ENCODE data around the gene MRPS15.
"Not testable (repeated sequence)": the region's sequence is repeated elsewhere in the genome, so short reads cannot be mapped to it uniquely, and the experiment has no call there.

Gene MRPS15
- total RNA-seq, result 26.9 to 104 (median 46.2) reads per million in 9 experiments

DNA sequence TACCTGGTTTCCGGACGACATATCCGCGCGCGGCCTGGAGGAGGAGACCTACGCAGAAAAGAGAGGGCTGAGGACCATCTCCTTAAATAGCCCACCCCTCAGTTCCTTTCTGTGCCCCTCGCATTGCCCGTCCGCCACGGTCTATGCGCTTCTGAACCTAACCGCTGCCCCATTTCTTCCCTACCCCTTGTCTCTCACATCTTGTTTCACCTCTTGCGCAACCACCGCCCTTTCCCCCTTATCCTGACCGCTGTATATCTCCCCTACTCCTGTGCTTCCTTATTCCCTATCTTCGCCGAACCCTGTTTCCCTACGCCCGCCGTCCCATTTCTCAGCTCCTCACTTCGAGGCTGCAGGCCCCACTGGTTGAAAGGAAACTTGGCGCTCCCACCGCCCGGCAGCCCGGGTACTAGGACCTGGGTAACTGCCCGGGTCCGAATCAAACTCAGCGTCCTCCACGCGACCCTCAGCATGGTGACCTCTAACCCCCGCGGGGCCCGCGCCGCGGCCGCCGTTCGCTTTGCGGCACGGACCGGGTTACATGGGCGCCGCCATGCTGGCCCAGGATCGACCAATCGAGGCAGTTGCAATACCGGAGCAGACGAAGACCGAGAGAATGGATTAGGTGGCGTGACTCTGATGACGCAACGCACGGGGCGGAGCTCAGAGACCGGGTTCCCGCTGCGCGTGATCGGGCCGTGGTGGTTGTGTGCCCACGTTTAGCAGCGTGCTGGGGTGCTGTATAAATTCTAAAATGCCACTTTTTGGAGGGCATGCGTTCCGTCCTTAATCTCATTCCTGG is at the start of gene MRPS15:
Gene MRPS15, minus strand, starts transcription at position 582 of the 802 bp plus-strand sequence. Its CDS starts 109 bp downstream, at position 473.
- peak; percentile 94 to 96 (median 94) for DNase-seq
- peak within 1 kb of the TSS; percentile 97 for H3K27ac Mint-ChIP-seq
- H3K36me3 Mint-ChIP-seq (ENCODE audit: insufficient read depth), result peaks cover 22% of the 10 kb centered on the region
- peaks cover 17 to 29% of the 10 kb centered on the region in 2 donors for H3K4me1 Mint-ChIP-seq (ENCODE audit: low read depth in 2 of 2)
- no peaks in the 10 kb centered on the region for H3K9me3 Mint-ChIP-seq
- H3K27me3 Mint-ChIP-seq, result no peaks in the 10 kb centered on the region
- H3K4me3 Mint-ChIP-seq, result peak within 1 kb of the TSS; percentile 100
- ATAC-seq (replicated peaks), result peak; percentile 97

GRCh38 chr1:36512842-36513241 is 48.7 kb upstream of the MRPS15 start:
- Mint-ChIP-seq H3K4me3 (no peak overlapping the region), H3K36me3 (ENCODE audit: insufficient read depth) (no peaks in the 10 kb centered on the region), H3K9me3 (no peaks in the 10 kb centered on the region), H3K27me3 (peaks cover 27 to 66% of the 10 kb centered on the region in 2 donors), H3K4me1 (ENCODE audit: low read depth in 2 of 2) (no peaks in the 10 kb centered on the region), H3K27ac (no peak overlapping the region)
- ATAC-seq (replicated peaks) (no peak), DNase-seq (no peak)

DNA sequence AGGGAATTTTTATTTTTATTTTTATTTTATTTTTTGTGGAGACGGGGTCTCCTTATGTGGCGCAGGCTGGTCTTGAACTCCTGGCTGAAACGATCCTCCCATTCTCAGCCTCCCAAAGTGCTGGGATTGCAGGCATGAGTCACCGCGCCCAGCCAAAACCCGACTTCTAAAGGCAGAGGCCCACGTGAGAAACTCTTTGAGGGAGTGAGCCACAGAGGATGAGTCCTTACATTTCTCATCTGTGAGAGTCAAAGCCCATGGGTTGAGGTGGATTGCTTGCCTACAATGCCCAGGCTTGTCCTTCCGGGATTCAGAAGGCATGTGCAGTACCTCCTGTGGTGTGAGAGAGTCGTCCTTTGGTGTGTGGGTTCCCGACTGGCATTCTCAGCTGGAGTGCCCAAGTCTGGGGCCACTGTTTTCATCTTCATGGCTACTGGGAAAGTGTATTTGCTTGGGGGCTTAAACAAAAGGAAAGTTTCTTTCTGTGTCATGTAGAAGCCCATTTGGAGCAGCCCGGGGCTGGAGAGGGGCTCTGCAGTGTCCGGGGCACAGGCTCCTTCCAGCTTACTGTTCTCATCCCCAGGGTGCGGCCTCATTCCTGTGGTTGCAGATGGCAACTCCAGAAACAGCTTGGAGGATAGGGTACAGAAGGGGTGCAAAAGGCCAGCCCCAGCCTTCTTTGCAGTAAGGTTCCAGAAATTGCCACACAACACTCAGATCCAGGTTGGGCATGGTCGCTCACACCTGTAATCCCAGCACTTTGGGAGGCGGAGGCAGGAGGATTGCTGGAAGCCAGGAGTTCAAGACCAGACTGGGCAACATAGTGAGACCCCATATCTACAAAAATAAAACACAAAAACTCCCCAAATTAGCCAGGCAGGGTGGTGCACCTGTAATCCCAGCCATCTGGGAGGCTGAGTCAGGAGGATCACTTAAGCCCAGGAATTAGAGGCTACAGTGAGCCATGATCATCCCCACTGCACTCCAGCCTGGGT is 47.9 kb upstream of the MRPS15 start:
- no peak for ATAC-seq (replicated peaks)
- Mint-ChIP-seq H3K27me3 (peaks cover 33 to 68% of the 10 kb centered on the region in 2 donors), H3K36me3 (ENCODE audit: insufficient read depth) (no peaks in the 10 kb centered on the region), H3K4me1 (ENCODE audit: low read depth in 2 of 2) (no peaks in the 10 kb centered on the region), H3K4me3 (no peak overlapping the region), H3K27ac (no peak overlapping the region), H3K9me3 (no peaks in the 10 kb centered on the region)
- no peak for DNase-seq

DNA sequence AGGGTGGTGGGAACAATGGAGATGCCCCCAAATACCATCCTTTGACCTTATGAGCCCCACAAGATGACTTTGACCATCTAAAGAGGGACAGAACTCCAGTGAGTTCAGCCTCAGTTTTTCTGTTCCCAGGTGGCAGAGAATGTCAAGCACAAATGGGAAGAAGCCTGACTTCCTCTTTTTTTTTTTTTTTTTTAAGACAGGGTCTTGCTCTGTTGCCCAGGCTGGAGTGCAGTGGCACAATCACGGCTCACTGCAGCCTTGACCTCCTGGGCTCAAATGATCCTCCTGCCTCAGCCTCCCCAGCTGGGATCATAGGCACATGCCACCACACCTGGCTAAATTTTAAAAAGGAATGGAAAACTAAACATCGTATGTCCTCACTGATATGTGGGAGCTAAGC is 47.0 kb upstream of the MRPS15 start:
- H3K27me3 Mint-ChIP-seq, result peaks cover 33 to 73% of the 10 kb centered on the region in 2 donors
- H3K4me3 Mint-ChIP-seq; H3K4me1 Mint-ChIP-seq (ENCODE audit: low read depth in 2 of 2); DNase-seq; H3K9me3 Mint-ChIP-seq; ATAC-seq (replicated peaks); H3K36me3 Mint-ChIP-seq (ENCODE audit: insufficient read depth); H3K27ac Mint-ChIP-seq: not testable (repeated sequence)

DNA sequence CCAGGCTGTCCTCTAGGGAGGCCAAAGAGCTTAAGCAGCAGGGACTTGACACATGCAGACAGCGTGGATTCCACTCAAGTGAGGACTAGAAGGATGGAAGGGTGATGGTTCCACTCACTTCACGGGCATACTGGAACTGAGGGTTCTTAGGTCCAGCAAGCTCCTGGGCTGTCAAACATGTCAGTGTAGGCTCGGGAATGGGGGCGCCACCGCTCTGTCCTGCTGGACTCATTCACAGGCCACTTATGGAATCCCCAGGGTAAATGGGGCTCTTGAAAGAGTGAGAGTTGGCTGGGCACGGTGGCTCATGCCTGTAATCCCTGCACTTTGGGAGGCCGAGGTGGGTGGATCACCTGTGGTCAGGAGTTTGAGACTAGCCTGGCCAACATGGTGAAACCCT is 46.2 kb upstream of the MRPS15 start:
- no peaks in the 10 kb centered on the region for H3K36me3 Mint-ChIP-seq (ENCODE audit: insufficient read depth)
- no peak for ATAC-seq (replicated peaks)
- DNase-seq, result no peak
- H3K27me3 Mint-ChIP-seq, result peaks cover 33 to 77% of the 10 kb centered on the region in 2 donors
- H3K27ac Mint-ChIP-seq, result no peak overlapping the region
- H3K9me3 Mint-ChIP-seq, result no peaks in the 10 kb centered on the region
- H3K4me1 Mint-ChIP-seq (ENCODE audit: low read depth in 2 of 2), result no peaks in the 10 kb centered on the region
- no peak overlapping the region for H3K4me3 Mint-ChIP-seq

DNA sequence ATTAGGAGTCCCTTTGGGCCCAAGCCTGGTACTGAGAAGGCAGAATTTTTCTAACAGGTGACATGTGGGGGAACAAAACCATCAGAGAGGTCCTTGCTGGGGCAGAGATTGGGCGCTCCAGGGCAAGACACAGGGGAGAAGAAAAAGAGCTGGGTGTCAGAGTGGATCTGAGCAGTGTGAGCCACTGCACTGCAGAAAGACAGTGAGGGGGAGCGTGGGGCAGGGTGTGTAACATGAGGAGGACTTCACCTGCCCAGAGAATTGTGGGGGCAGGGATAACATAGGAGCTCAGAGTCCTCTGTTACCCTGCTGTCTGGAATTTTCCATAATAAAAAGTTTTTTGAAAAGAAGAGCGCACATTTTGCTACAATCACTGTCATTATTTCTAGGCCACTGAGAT is 44.1 kb upstream of the MRPS15 start:
- no peaks in the 10 kb centered on the region for H3K4me1 Mint-ChIP-seq (ENCODE audit: low read depth in 2 of 2)
- H3K36me3 Mint-ChIP-seq (ENCODE audit: insufficient read depth), result no peaks in the 10 kb centered on the region
- H3K4me3 Mint-ChIP-seq, result no peak overlapping the region
- ATAC-seq (replicated peaks), result no peak
- no peaks in the 10 kb centered on the region for H3K9me3 Mint-ChIP-seq
- peaks cover 31 to 61% of the 10 kb centered on the region in 2 donors for H3K27me3 Mint-ChIP-seq
- H3K27ac Mint-ChIP-seq, result no peak overlapping the region
- DNase-seq, result no peak

DNA sequence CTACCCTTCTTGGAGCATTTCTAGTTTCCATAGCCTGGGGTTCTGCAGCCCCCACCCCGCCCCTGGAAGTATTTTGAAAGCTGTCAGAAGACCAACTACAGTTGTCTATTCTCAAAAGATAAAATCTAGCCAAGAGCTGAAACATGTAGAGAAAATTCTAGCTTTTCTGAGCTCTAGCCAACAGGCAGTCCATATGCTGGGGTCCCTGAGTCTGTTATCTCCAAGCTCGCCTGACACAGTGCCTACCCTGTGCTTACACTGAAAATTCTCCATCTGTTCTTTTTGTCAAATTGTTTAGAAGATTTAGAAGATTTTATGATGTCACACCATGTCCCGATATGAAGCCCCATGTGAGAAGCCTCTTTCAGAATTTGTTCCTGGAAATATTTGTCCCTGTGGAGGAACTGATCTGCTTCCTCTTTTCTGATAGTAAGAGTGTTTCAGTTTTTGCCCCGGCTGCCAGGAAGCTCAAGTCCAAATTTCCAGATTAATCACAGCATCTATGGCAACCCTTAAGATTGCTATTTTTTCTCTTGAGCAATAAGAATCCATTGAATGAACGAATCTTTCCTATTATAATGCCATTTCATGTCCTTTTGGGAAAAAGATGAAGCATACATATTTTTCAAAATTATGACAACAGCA is 42.2 kb upstream of the MRPS15 start:
- ATAC-seq (replicated peaks) (no peak), DNase-seq (no peak)
- Mint-ChIP-seq H3K27me3 (peaks cover 28 to 42% of the 10 kb centered on the region in 2 donors), H3K9me3 (no peaks in the 10 kb centered on the region), H3K4me3 (no peak overlapping the region), H3K4me1 (ENCODE audit: low read depth in 2 of 2) (no peaks in the 10 kb centered on the region), H3K36me3 (ENCODE audit: insufficient read depth) (no peaks in the 10 kb centered on the region), H3K27ac (no peak overlapping the region)

- H3K36me3 Mint-ChIP-seq (ENCODE audit: insufficient read depth), result no peaks in the 10 kb centered on the region
- ATAC-seq (replicated peaks), result no peak
- H3K9me3 Mint-ChIP-seq, result no peaks in the 10 kb centered on the region
- H3K4me1 Mint-ChIP-seq (ENCODE audit: low read depth in 2 of 2), result no peaks in the 10 kb centered on the region
- peaks cover 25 to 29% of the 10 kb centered on the region in 2 donors for H3K27me3 Mint-ChIP-seq
- DNase-seq, result no peak
- no peak overlapping the region for H3K27ac Mint-ChIP-seq
- H3K4me3 Mint-ChIP-seq, result no peak overlapping the region
Measured at GRCh38 chr1:36503733-36504132, 39.5 kb upstream of the MRPS15 start.

DNA sequence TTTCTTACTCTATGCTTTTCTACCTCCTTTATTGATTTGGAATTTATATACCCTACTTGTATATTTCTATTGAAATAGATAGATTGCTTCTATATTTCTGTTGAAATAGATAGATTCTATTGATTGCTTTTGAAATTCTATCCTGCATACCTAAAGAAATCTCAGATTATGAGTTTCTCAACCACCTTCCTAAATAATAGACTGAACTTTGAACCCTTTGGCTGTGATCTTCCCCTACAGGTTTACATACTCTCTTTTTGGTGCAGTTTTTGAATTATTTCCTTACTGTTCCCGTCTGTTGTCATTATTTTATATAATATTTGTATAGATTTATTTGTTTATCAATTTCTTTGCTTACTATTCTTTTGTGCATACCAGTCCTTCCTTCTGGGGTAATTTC is 39.0 kb upstream of the MRPS15 start:
- no peaks in the 10 kb centered on the region for H3K36me3 Mint-ChIP-seq (ENCODE audit: insufficient read depth)
- peaks cover 20 to 23% of the 10 kb centered on the region in 2 donors for H3K27me3 Mint-ChIP-seq
- ATAC-seq (replicated peaks) (no peak), DNase-seq (no peak)
- H3K4me3 Mint-ChIP-seq, result no peak overlapping the region
- H3K27ac Mint-ChIP-seq, result no peak overlapping the region
- no peaks in the 10 kb centered on the region for H3K4me1 Mint-ChIP-seq (ENCODE audit: low read depth in 2 of 2)
- H3K9me3 Mint-ChIP-seq, result no peaks in the 10 kb centered on the region

GRCh38 chr1:36502616-36503015 is 38.4 kb upstream of the MRPS15 start:
- no peak for DNase-seq
- Mint-ChIP-seq H3K9me3 (no peaks in the 10 kb centered on the region), H3K4me1 (ENCODE audit: low read depth in 2 of 2) (no peaks in the 10 kb centered on the region), H3K4me3 (no peak overlapping the region), H3K27me3 (peaks cover 15 to 18% of the 10 kb centered on the region in 2 donors), H3K27ac (no peak overlapping the region), H3K36me3 (ENCODE audit: insufficient read depth) (no peaks in the 10 kb centered on the region)
- no peak for ATAC-seq (replicated peaks)

GRCh38 chr1:36501911-36502310 is 37.7 kb upstream of the MRPS15 start:
- not testable (repeated sequence) for H3K27ac Mint-ChIP-seq; H3K36me3 Mint-ChIP-seq (ENCODE audit: insufficient read depth); H3K9me3 Mint-ChIP-seq; H3K4me1 Mint-ChIP-seq (ENCODE audit: low read depth in 2 of 2); ATAC-seq (replicated peaks); H3K4me3 Mint-ChIP-seq; DNase-seq
- H3K27me3 Mint-ChIP-seq, result peaks cover 11% of the 10 kb centered on the region in 2 donors

DNA sequence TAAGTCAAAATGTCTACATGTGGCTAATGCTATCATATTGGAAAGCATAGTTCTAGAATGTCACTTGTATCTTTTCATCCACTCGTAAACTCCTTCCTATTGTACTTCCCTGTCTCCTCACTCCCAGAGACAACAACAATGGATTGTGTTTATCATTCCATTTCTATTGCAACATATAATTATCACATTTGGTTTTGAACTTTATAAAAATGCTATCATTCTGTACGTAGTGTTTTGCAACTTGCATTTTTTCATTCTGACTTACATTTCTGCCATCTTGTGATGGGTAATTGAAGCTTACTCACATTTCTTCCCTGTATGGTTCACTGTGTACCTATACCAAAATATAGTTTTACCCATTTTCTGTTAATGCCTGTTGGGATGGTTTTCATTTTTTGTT is 33.0 kb upstream of the MRPS15 start:
- DNase-seq (no peak), ATAC-seq (replicated peaks) (no peak)
- Mint-ChIP-seq H3K27ac (no peak overlapping the region), H3K4me1 (ENCODE audit: low read depth in 2 of 2) (no peaks in the 10 kb centered on the region), H3K9me3 (no peaks in the 10 kb centered on the region), H3K4me3 (no peak overlapping the region), H3K27me3 (peaks cover 24 to 31% of the 10 kb centered on the region in 2 donors), H3K36me3 (ENCODE audit: insufficient read depth) (no peaks in the 10 kb centered on the region)

- Mint-ChIP-seq H3K36me3 (ENCODE audit: insufficient read depth) (no peaks in the 10 kb centered on the region), H3K27me3 (peaks cover 32 to 34% of the 10 kb centered on the region in 2 donors), H3K27ac (no peak overlapping the region), H3K4me3 (no peak overlapping the region), H3K9me3 (no peaks in the 10 kb centered on the region), H3K4me1 (ENCODE audit: low read depth in 2 of 2) (no peaks in the 10 kb centered on the region)
- no peak for DNase-seq
- no peak for ATAC-seq (replicated peaks)
Measured at GRCh38 chr1:36494971-36495370, 30.8 kb upstream of the MRPS15 start.

All from effector memory CD8-positive, alpha-beta T cell (primary cell).